ENCODE measurements around the gene SZT2.

- TF ChIP-seq SIN3A (IDR thresholded peaks at IDR 0.05; ENCODE audit: borderline replicate concordance, insufficient read depth, low read length) (no peak), REST (IDR thresholded peaks at IDR 0.05; ENCODE audit: insufficient read depth in 1 of 2, low read depth in 2 of 2, low read length in 2 of 2) (no peak), TAF1 (IDR thresholded peaks at IDR 0.05; ENCODE audit: borderline replicate concordance, insufficient read depth, low read length) (no peak)
These were observed 57.5 kb downstream of the SZT2 start for GRCh38 chr1:43446881-43447835.
